ENCODE data around the gene AMZ2.
A peak's percentile ranks its signal among the peaks of the same experiment; 100 is the strongest.

AMZ2 gene

GRCh38 chr17:68247445-68248198 lies at the start of gene AMZ2:
TSS of gene AMZ2 (plus strand) at chr17:68248043. CDS start at chr17:68250188, 2,145 bp downstream.
- Histone ChIP-seq H3K4me1 (ENCODE audit: insufficient read depth, low read length, severe bottlenecking) (peaks cover 57% of the 10 kb centered on the region), H3K36me3 (ENCODE audit: insufficient read depth, low read length) (peaks cover 27% of the 10 kb centered on the region), H3K27ac (ENCODE audit: low read depth, low read length, poor library complexity, severe bottlenecking) (peak within 1 kb of the TSS; percentile 88), H3K4me2 (ENCODE audit: low read length) (peak within 1 kb of the TSS; percentile 95), H2AFZ (ENCODE audit: low read length) (no peak within 1 kb of the TSS), H3K9ac (ENCODE audit: low read length) (peak within 1 kb of the TSS; percentile 88), H3K79me2 (ENCODE audit: insufficient read depth, low read length) (no peaks in the 10 kb centered on the region), H4K20me1 (ENCODE audit: insufficient read depth, low read length) (no peaks in the 10 kb centered on the region), H3F3A (ENCODE audit: insufficient read depth, low read length) (peaks cover 5% of the 10 kb centered on the region; the same call in 1 of the 2 replicates), H3K9me2 (ENCODE audit: low read depth, low read length) (no peaks in the 10 kb centered on the region), H3K27me3 (ENCODE audit: insufficient read depth, low read length) (no peaks in the 10 kb centered on the region), H3K4me3 (ENCODE audit: low read depth, low read length, poor library complexity, severe bottlenecking) (peak within 1 kb of the TSS; percentile 89), H3K9me3 (ENCODE audit: low read length) (no peaks in the 10 kb centered on the region)
- TF ChIP-seq CTCF (IDR thresholded peaks at IDR 0.05; ENCODE audit: low read length) (no peak), EZH2 (IDR thresholded peaks at IDR 0.05; ENCODE audit: borderline replicate concordance, low read length) (no peak)

DNA sequence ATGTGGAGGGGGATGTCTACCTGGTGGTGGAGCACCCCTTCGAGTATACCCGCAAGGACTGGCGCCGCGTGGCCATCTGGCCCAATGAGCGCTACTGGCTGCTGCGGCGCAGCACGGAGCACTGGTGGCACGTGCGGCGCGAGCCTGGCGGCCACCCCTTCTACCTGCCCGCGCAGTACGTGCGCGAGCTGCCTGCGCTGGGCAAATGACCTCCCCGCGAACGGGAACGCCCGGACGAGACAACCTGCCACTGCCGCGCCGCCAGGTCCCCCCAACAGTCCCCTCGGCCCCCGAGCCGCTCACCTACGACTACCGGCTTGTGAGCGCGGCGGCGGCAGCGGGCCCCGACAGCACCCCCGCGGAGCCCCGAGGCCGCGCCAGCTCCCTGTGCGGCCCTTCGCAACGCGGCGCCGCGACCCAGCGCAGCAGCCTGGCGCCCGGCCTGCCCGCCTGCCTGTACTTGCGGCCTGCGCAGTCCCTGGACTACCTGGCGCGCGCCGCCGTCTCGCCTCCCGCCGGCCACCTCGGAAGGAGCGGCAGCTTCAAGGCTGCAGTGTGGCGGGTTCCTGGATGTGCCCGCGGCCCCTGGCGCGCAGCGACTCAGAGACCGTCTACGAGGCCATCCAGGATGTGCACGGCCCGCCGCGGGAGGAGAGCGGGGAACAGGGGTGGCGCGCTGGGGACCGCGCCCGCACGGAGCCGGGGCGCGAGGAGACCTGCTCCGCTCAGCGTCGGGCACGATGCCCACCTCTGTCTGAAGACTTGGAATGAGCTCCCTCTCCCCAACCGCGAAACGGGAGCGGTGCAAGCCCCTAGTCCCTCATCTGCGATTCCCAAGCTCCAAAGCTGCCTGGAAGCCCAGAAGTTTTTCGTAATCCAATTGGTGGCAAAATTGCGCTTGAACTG lies 48.7 kb upstream of the AMZ2 start:
- no peaks in the 10 kb centered on the region for H4K20me1 ChIP-seq (ENCODE audit: insufficient read depth, low read length)
- H3K4me2 ChIP-seq (ENCODE audit: low read length) = peak overlapping the region; percentile 83
- no peak overlapping the region; the same call in 1 of the 2 replicates for H3K9ac ChIP-seq (ENCODE audit: low read length)
- no peak overlapping the region for H3K27ac ChIP-seq (ENCODE audit: low read depth, low read length, poor library complexity, severe bottlenecking)
- no peaks in the 10 kb centered on the region for H3F3A ChIP-seq (ENCODE audit: insufficient read depth, low read length)
- H3K4me3 ChIP-seq (ENCODE audit: low read depth, low read length, poor library complexity, severe bottlenecking) = peak overlapping the region; percentile 48
- no peaks in the 10 kb centered on the region for H3K9me3 ChIP-seq (ENCODE audit: low read length)
- TF ChIP-seq EZH2 (IDR thresholded peaks at IDR 0.05; ENCODE audit: borderline replicate concordance, low read length) = no peak
- TF ChIP-seq CTCF (IDR thresholded peaks at IDR 0.05; ENCODE audit: low read length) = no peak
- H3K4me1 ChIP-seq (ENCODE audit: insufficient read depth, low read length, severe bottlenecking) = peaks cover 67% of the 10 kb centered on the region
- peaks cover 30% of the 10 kb centered on the region; the same call in 1 of the 2 replicates for H3K36me3 ChIP-seq (ENCODE audit: insufficient read depth, low read length)
- H3K9me2 ChIP-seq (ENCODE audit: low read depth, low read length) = no peaks in the 10 kb centered on the region
- H2AFZ ChIP-seq (ENCODE audit: low read length) = no peak overlapping the region
- H3K79me2 ChIP-seq (ENCODE audit: insufficient read depth, low read length) = no peaks in the 10 kb centered on the region
- no peaks in the 10 kb centered on the region; the same call in 1 of the 2 replicates for H3K27me3 ChIP-seq (ENCODE audit: insufficient read depth, low read length)

- H3K27me3 ChIP-seq (ENCODE audit: insufficient read depth, low read length) = no peaks in the 10 kb centered on the region; the same call in 1 of the 2 replicates
- H3K27ac ChIP-seq (ENCODE audit: low read depth, low read length, poor library complexity, severe bottlenecking) = no peak overlapping the region
- no peak for TF ChIP-seq EZH2 (IDR thresholded peaks at IDR 0.05; ENCODE audit: borderline replicate concordance, low read length)
- TF ChIP-seq CTCF (IDR thresholded peaks at IDR 0.05; ENCODE audit: low read length) = no peak
These were observed 47.8 kb upstream of the AMZ2 start for GRCh38 chr17:68199837-68200688.

More at GRCh38 chr17:68199837-68200688, 47.8 kb upstream of the AMZ2 start:
- Histone ChIP-seq H3K9me2 (ENCODE audit: low read depth, low read length) (no peaks in the 10 kb centered on the region), H3K9me3 (ENCODE audit: low read length) (no peaks in the 10 kb centered on the region), H4K20me1 (ENCODE audit: insufficient read depth, low read length) (no peaks in the 10 kb centered on the region), H2AFZ (ENCODE audit: low read length) (no peak overlapping the region), H3K9ac (ENCODE audit: low read length) (no peak overlapping the region; the same call in 1 of the 2 replicates), H3K4me2 (ENCODE audit: low read length) (peak overlapping the region; percentile 83), H3K79me2 (ENCODE audit: insufficient read depth, low read length) (no peaks in the 10 kb centered on the region), H3K4me3 (ENCODE audit: low read depth, low read length, poor library complexity, severe bottlenecking) (peak overlapping the region; percentile 48), H3K4me1 (ENCODE audit: insufficient read depth, low read length, severe bottlenecking) (peaks cover 69% of the 10 kb centered on the region), H3F3A (ENCODE audit: insufficient read depth, low read length) (no peaks in the 10 kb centered on the region), H3K36me3 (ENCODE audit: insufficient read depth, low read length) (peaks cover 22% of the 10 kb centered on the region; the same call in 1 of the 2 replicates)

All from OCI-LY1 (cell line).